PC-9 (cell line): Measurements from ENCODE around the gene CYYR1. TPM values are rescaled to one million over a fixed set of nuclear protein-coding genes. Genes with fewer than 3 reads are reported as not detected.

ENCODE experiments used
- Bru-seq: library from RNA; stranded (reverse); fragments of 400-500 nt; gene quantifications from one replicate; lab custom pipeline; 2021; lab: Mats Ljungman, UMichigan
- BruChase-seq, 2 experiments: library from RNA; stranded (reverse); fragments of 400-500 nt; gene quantifications; one replicate each; lab custom pipeline; 2021; lab: Mats Ljungman, UMichigan
- BruUV-seq: library from RNA; stranded (reverse); fragments of 400-500 nt; replicated peaks from 2 replicates; lab custom pipeline; 2021; lab: Mats Ljungman, UMichigan
- CTCF ChIA-PET: fragments of 300-600 bp; sonication (Branson Sonifier 250); formaldehyde crosslinking; loops from one replicate; lab custom pipeline; 2022; ENCODE audit warnings: antibody characterized with exemption; lab: Charles Lee
- POLR2A ChIA-PET: fragments of 300-600 bp; sonication (Branson Sonifier 250); formaldehyde crosslinking; loops from one replicate; lab custom pipeline; 2022; ENCODE audit warnings: antibody characterized with exemption; ENCODE audit not compliant: unreplicated experiment; lab: Charles Lee
- DNase-seq, 2 experiments: peaks; one replicate each; pipeline versions ENCODE4 v3.0.0 to v3.0.0-alpha.2; 2015 to 2022; ENCODE audit warnings: mixed read lengths in 1 of 2
- H2AFZ ChIP-seq: fragments of 200-600 bp; sonication (generic); 2 replicates; pipeline ENCODE4 v1.8.1; 2017; ENCODE audit warnings: antibody characterized with exemption
- H3F3A ChIP-seq: fragments of 200-600 bp; sonication (generic); 2 replicates; pipeline ENCODE4 v1.8.1; 2017; ENCODE audit warnings: antibody characterized with exemption, mild to moderate bottlenecking, low read depth; ENCODE audit not compliant: insufficient read depth
- H3K27ac ChIP-seq: fragments of 200-600 bp; sonication (generic); 2 replicates; pipeline ENCODE4 v1.6.1; 2016; ENCODE audit warnings: mixed run types
- H3K27me3 ChIP-seq: fragments of 200-600 bp; sonication (generic); 2 replicates; pipeline ENCODE4 v1.6.1; 2016; ENCODE audit warnings: low read depth, mixed run types; ENCODE audit not compliant: insufficient read depth
- H3K36me3 ChIP-seq: fragments of 200-600 bp; sonication (generic); 2 replicates; pipeline ENCODE4 v1.6.1; 2016; ENCODE audit warnings: low read depth, mixed run types
- H3K4me1 ChIP-seq: fragments of 200-600 bp; sonication (generic); replicated peaks from 2 replicates; pipeline ENCODE4 v1.6.1; 2016; ENCODE audit warnings: mixed run types; ENCODE audit not compliant: insufficient read depth
- H3K4me2 ChIP-seq: fragments of 200-600 bp; sonication (generic); 2 replicates; pipeline ENCODE4 v1.6.1; 2017; ENCODE audit warnings: mixed run types
- H3K4me3 ChIP-seq: fragments of 200-600 bp; sonication (generic); 2 replicates; pipeline ENCODE4 v1.6.1; 2016; ENCODE audit warnings: mixed run types
- H3K79me2 ChIP-seq: fragments of 200-600 bp; sonication (generic); 2 replicates; pipeline ENCODE4 v1.6.1; 2017; ENCODE audit warnings: low read depth, mixed run types
- H3K9me2 ChIP-seq: fragments of 200-600 bp; sonication (generic); 2 replicates; pipeline ENCODE4 v1.8.1; 2017; ENCODE audit warnings: mild to moderate bottlenecking; ENCODE audit not compliant: insufficient read depth
- H3K9me3 ChIP-seq: fragments of 200-600 bp; sonication (generic); 2 replicates; pipeline ENCODE4 v1.8.1; 2016; ENCODE audit warnings: low read depth; ENCODE audit not compliant: insufficient read depth
- H4K20me1 ChIP-seq: fragments of 200-600 bp; sonication (generic); 2 replicates; pipeline ENCODE4 v1.8.1; 2017; ENCODE audit not compliant: insufficient read depth
- EZH2 ChIP-seq: fragments of 200-600 bp; sonication (generic); IDR thresholded peaks from 2 replicates; pipeline ENCODE4 v1.8.0; 2017; ENCODE audit warnings: antibody characterized with exemption, low read depth
- intact Hi-C: fragments of 100-400 bp; cut with micrococcal nuclease; formaldehyde crosslinking; loops from one replicate; pipeline ENCODE4 v1.10.0; 2022; ENCODE audit not compliant: unreplicated experiment
- long read RNA-seq: library from polyadenylated mRNA; stranded (forward); transcript quantifications from one replicate; pipeline ENCODE4 v2.0.0, GENCODE V29; 2022
- total RNA-seq: library from RNA; stranded (reverse); gene quantifications from 2 replicates; pipeline ENCODE4 v1.2.3, GENCODE V29; 2021
- TF ChIP-seq, protein P1 (sequence below): fragments of 200-600 bp; sonication (generic); conservative IDR thresholded peaks from 2 replicates; pipeline ENCODE4 v1.6.1; 2017; ENCODE audit warnings: mixed run types, antibody characterized with exemption, mild to moderate bottlenecking, moderate library complexity

Gene CYYR1
- not detected in 2 replicates for total RNA-seq
- percentile 0 among the genes with signal in this experiment for Bru-seq, nascent RNA
- not detected for BruChase-seq, experiment 1, labeled RNA remaining after a 2-hour chase
- BruChase-seq, experiment 2, labeled RNA remaining after a 6-hour chase: not detected
- long read RNA-seq, partial matches to known transcripts: 0 of 3 reads
- long read RNA-seq, other reads (novel, unspliced or antisense): 3 of 3 reads

DNA sequence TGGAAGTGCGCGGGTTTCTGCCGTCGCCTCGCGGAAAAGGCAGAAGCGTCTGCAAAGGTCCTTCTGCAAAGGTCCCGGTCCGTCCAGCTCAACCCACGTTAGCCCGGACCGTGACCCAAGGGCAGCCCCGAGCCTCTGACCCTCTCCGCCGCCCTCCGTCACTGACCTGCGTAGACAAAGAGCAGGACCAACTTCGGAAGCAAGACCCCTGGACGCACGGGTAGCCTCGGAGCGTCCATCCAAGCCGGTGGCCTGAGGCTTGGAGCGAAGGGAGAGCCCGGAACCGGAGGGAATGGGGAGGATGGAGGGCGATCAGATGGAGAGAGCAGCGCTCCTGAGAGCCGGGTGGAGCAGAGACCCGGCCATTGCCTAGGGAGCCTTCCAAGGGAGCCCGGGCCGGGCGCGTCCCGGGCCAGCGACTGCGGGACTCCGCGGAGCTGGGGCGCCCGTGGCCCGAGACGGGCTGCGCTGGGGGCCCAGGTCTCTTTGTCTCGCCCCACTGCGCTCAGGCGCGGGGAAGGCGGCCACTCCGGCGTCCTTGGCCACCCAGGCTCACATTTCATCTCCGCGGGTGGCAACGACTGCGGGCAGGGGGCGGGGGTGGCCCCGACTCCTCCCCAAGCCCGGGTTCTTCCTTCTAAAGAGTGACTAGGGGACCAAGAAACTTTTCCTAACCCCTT is at the start of gene CYYR1:
TSS of gene CYYR1 (minus strand) at position 585 of the 680 bp plus-strand sequence. CDS start at position 239, 346 bp downstream.
- Histone ChIP-seq H3K4me2 (no peak within 1 kb of the TSS), H4K20me1 (no peaks in the 10 kb centered on the region), H2AFZ (no peak within 1 kb of the TSS; the same call in 1 of the 2 replicates), H3K4me3 (no peak within 1 kb of the TSS), H3K36me3 (no peaks in the 10 kb centered on the region), H3K79me2 (no peaks in the 10 kb centered on the region), H3K9me2 (no peaks in the 10 kb centered on the region), H3K27me3 (no peaks in the 10 kb centered on the region), H3K9me3 (no peaks in the 10 kb centered on the region), H3K4me1 (no peaks in the 10 kb centered on the region), H3K27ac (no peak within 1 kb of the TSS), H3F3A (no peaks in the 10 kb centered on the region)
- intact Hi-C loops: no loop called here
- no peak for DNase-seq
- ChIA-PET CTCF (no interaction called here), POLR2A (no interaction called here)
- BruUV-seq: no TSS peak
- TF ChIP-seq, protein P1, sequence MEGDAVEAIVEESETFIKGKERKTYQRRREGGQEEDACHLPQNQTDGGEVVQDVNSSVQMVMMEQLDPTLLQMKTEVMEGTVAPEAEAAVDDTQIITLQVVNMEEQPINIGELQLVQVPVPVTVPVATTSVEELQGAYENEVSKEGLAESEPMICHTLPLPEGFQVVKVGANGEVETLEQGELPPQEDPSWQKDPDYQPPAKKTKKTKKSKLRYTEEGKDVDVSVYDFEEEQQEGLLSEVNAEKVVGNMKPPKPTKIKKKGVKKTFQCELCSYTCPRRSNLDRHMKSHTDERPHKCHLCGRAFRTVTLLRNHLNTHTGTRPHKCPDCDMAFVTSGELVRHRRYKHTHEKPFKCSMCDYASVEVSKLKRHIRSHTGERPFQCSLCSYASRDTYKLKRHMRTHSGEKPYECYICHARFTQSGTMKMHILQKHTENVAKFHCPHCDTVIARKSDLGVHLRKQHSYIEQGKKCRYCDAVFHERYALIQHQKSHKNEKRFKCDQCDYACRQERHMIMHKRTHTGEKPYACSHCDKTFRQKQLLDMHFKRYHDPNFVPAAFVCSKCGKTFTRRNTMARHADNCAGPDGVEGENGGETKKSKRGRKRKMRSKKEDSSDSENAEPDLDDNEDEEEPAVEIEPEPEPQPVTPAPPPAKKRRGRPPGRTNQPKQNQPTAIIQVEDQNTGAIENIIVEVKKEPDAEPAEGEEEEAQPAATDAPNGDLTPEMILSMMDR: no peak
- TF ChIP-seq EZH2: no peak

DNA sequence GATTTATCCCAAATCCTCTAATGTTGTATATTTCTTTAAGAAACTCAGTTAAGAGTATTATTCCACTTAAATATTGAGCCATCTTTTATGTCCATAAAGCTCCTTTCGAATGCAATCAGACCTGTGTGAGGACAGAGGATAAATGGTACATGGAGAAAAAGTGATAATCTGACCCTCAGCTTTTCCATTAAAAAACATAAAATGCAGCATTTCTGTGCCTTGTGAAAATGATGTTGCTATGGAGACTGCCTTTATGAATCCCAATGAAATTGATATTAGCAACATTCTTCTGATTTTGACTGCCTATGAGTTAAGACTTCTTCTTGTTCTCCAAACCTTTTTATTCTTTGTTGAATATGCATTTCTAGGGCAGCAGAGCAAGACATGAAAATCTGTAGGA is 44.1 kb upstream of the CYYR1 start:
- H3K9me2 ChIP-seq: no peaks in the 10 kb centered on the region
- no peaks in the 10 kb centered on the region for H3K27me3 ChIP-seq
- no peaks in the 10 kb centered on the region for H3K36me3 ChIP-seq
- no TSS peak for BruUV-seq
- H3K9me3 ChIP-seq: no peaks in the 10 kb centered on the region
- H2AFZ ChIP-seq: no peak overlapping the region
- H3K27ac ChIP-seq: no peak overlapping the region
- H3K4me2 ChIP-seq: no peak overlapping the region
- no peaks in the 10 kb centered on the region for H4K20me1 ChIP-seq
- POLR2A ChIA-PET: no interaction called here
- no peak for DNase-seq
- H3F3A ChIP-seq: no peaks in the 10 kb centered on the region
- CTCF ChIA-PET: no interaction called here
- TF ChIP-seq EZH2: no peak
- TF ChIP-seq, protein P1: no peak
- H3K79me2 ChIP-seq: no peaks in the 10 kb centered on the region
- intact Hi-C loops: no loop called here
- H3K4me3 ChIP-seq: no peak overlapping the region
- no peaks in the 10 kb centered on the region for H3K4me1 ChIP-seq

DNA sequence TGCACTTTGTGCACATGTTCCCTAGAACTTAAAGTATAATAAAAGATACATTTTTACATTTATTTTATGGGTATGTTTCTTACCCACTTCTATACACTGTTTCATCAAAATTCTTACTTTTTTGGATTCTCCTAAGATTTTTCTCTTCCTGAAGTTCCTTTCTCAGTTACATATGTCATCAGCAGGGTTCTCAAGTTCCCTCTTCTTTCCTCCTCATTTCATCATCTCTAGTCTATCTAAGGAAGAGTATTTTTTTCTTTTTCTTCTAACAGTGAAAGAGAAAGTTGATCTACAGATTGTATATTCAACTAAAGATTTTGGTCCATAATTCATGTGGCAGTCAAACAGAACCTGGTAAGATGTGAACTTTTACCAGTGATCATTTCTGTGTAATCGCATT is 41.2 kb upstream of the CYYR1 start:
- Histone ChIP-seq H2AFZ (no peak overlapping the region), H3K36me3 (no peaks in the 10 kb centered on the region), H3K9me3 (no peaks in the 10 kb centered on the region), H3K4me3 (no peak overlapping the region), H3K9me2 (no peaks in the 10 kb centered on the region), H3K27me3 (no peaks in the 10 kb centered on the region), H3K27ac (no peak overlapping the region), H4K20me1 (no peaks in the 10 kb centered on the region), H3K4me1 (no peaks in the 10 kb centered on the region), H3K4me2 (no peak overlapping the region), H3F3A (no peaks in the 10 kb centered on the region), H3K79me2 (no peaks in the 10 kb centered on the region)
- no TSS peak for BruUV-seq
- ChIA-PET POLR2A (no interaction called here), CTCF (no interaction called here)
- TF ChIP-seq EZH2: no peak
- no peak for DNase-seq
- intact Hi-C loops: no loop called here
